Vagina (tissue), 2 donors: ENCODE results near the gene SETD1A.

Source experiments
- POLR2A ChIP-seq, 2 donors: fragments of 450-650 bp; IDR thresholded peaks; one replicate each; pipeline ENCODE4 v1.6.1; 2017; ENCODE audit warnings: antibody characterized with exemption in 2 of 2, mild to moderate bottlenecking in 2 of 2, moderate library complexity in 2 of 2
- TF ChIP-seq, protein P1 (sequence below), 3 experiments: fragments of 450-650 bp in 2 of 3; fragments of 200-600 bp in 1 of 3; sonication (generic) in 1 of 3; IDR thresholded peaks; one replicate each; pipeline ENCODE4 v1.5.1; 2017 to 2019; ENCODE audit warnings: antibody characterized with exemption in 3 of 3, mild to moderate bottlenecking in 2 of 3, moderate library complexity in 2 of 3

DNA sequence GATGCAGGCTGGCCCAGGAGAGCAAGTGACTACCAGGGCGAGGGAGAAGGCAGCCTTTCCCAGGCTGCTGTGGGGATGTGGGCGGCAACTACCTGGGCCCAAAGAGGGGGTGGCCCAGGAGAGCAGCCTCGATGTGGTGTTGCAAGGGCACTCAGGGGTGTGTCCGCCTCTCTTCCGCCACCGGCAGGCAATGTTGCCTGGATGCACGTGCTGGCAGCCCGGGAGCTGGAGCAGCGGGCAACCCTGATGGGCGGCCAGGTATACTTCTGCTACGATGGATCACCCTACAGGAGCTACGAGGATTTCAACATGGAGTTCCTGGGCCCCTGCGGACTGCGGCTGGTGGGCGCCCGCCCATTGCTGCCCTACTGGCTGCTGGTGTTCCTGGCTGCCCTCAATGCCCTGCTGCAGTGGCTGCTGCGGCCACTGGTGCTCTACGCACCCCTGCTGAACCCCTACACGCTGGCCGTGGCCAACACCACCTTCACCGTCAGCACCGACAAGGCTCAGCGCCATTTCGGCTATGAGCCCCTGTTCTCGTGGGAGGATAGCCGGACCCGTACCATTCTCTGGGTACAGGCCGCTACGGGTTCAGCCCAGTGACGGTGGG, 30.1 kb downstream of the SETD1A start:
- TF ChIP-seq, protein P1, sequence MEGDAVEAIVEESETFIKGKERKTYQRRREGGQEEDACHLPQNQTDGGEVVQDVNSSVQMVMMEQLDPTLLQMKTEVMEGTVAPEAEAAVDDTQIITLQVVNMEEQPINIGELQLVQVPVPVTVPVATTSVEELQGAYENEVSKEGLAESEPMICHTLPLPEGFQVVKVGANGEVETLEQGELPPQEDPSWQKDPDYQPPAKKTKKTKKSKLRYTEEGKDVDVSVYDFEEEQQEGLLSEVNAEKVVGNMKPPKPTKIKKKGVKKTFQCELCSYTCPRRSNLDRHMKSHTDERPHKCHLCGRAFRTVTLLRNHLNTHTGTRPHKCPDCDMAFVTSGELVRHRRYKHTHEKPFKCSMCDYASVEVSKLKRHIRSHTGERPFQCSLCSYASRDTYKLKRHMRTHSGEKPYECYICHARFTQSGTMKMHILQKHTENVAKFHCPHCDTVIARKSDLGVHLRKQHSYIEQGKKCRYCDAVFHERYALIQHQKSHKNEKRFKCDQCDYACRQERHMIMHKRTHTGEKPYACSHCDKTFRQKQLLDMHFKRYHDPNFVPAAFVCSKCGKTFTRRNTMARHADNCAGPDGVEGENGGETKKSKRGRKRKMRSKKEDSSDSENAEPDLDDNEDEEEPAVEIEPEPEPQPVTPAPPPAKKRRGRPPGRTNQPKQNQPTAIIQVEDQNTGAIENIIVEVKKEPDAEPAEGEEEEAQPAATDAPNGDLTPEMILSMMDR (IDR thresholded peaks at IDR 0.05): no peak
- no peak for TF ChIP-seq POLR2A (IDR thresholded peaks at IDR 0.05)
